Caco-2 (cell line): ENCODE results near the gene SLC2A4. TPM values are rescaled to one million over a fixed set of nuclear protein-coding genes. Genes with fewer than 3 reads are reported as not detected.

Experiments used
- BruUV-seq: library from RNA; stranded (reverse); fragments of 400-500 nt; replicated peaks from 2 replicates; lab custom pipeline; 2021; lab: Mats Ljungman, UMichigan
- CTCF ChIA-PET: fragments of 300-600 bp; sonication (Branson Sonifier 250); formaldehyde crosslinking; loops from one replicate; lab custom pipeline; 2022; ENCODE audit warnings: antibody characterized with exemption; lab: Charles Lee
- POLR2A ChIA-PET: fragments of 300-600 bp; sonication (Branson Sonifier 250); formaldehyde crosslinking; loops from one replicate; lab custom pipeline; 2022; ENCODE audit warnings: antibody characterized with exemption; lab: Charles Lee
- DNase-seq, 2 experiments: peaks; one replicate each; pipeline versions ENCODE4 v3.0.0 to v3.0.0-alpha.2; 2020 to 2022
- H3K27me3 ChIP-seq: replicated peaks from 2 replicates; pipeline ENCODE4 v1.6.0; 2011; ENCODE audit warnings: low read length; ENCODE audit not compliant: control insufficient read depth, insufficient read depth
- H3K36me3 ChIP-seq: 2 replicates; pipeline ENCODE4 v1.5.1; 2011; ENCODE audit warnings: low read length; ENCODE audit not compliant: control insufficient read depth, insufficient read depth
- H3K4me1 ChIP-seq: fragments of 250-450 bp; sonication (Bioruptor Pico); 2 replicates; pipeline ENCODE4 v1.5.1; 2020; ENCODE audit warnings: mild to moderate bottlenecking
- H3K4me3 ChIP-seq: 2 replicates; pipeline ENCODE4 v1.5.1; 2011; ENCODE audit warnings: low read depth, mild to moderate bottlenecking, control low read depth, low read length
- H3K9me3 ChIP-seq: fragments of 250-450 bp; sonication (Bioruptor Pico); 2 replicates; pipeline ENCODE4 v1.5.1; 2020; ENCODE audit warnings: mild to moderate bottlenecking, moderate library complexity
- H3K27ac Mint-ChIP-seq: one replicate; pipeline ENCODE4 v1.8.0; 2022; ENCODE audit warnings: mixed read lengths; ENCODE audit not compliant: unreplicated experiment
- H3K27me3 Mint-ChIP-seq: one replicate; pipeline ENCODE4 v1.8.0; 2022; ENCODE audit warnings: mixed read lengths; ENCODE audit not compliant: insufficient read depth, unreplicated experiment
- H3K36me3 Mint-ChIP-seq: one replicate; pipeline ENCODE4 v1.8.0; 2022; ENCODE audit warnings: mild to moderate bottlenecking, mixed read lengths; ENCODE audit not compliant: insufficient read depth, unreplicated experiment
- H3K4me1 Mint-ChIP-seq: one replicate; pipeline ENCODE4 v1.8.0; 2022; ENCODE audit warnings: low read depth, mixed read lengths; ENCODE audit not compliant: unreplicated experiment
- H3K4me3 Mint-ChIP-seq: one replicate; pipeline ENCODE4 v1.8.0; 2022; ENCODE audit warnings: mild to moderate bottlenecking, moderate library complexity, mixed read lengths; ENCODE audit not compliant: unreplicated experiment
- H3K9me3 Mint-ChIP-seq: one replicate; pipeline ENCODE4 v1.8.0; 2022; ENCODE audit warnings: mixed read lengths; ENCODE audit not compliant: unreplicated experiment
- CTCF ChIP-seq, 2 experiments: fragments of 200-600 bp in 1 of 2; IDR thresholded peaks; 1 replicate in 1 of 2; 2 replicates in 1 of 2; pipeline versions ENCODE4 v1.5.1 to v1.8.0; 2011 to 2022; ENCODE audit warnings: antibody characterized with exemption in 1 of 2, control low read depth in 1 of 2, inconsistent platforms in 1 of 2, low read depth in 1 of 2, low read length in 1 of 2, mild to moderate bottlenecking in 1 of 2, moderate library complexity in 1 of 2; ENCODE audit not compliant: insufficient read depth in 1 of 2, severe bottlenecking in 1 of 2, unreplicated experiment in 1 of 2
- intact Hi-C: fragments of 100-400 bp; cut with micrococcal nuclease; formaldehyde crosslinking; loops from one replicate; pipeline ENCODE4 v1.10.0; 2022; ENCODE audit not compliant: unreplicated experiment
- total RNA-seq: library from RNA; stranded (reverse); gene quantifications from 2 replicates; pipeline ENCODE4 v1.2.3, GENCODE V29; 2022

SLC2A4 gene
- total RNA-seq, 1 experiment from 2014 or later: 0.88 TPM

GRCh38 chr17:7281953-7282751, 634 bp downstream of the SLC2A4 start:
- Histone ChIP-seq H3K9me3 (no peaks in the 10 kb centered on the region), H3K4me1 (peaks cover 3% of the 10 kb centered on the region; the same call in 1 of the 2 replicates), H3K4me3 (peak overlapping the region; percentile 54), H3K27me3 (no peaks in the 10 kb centered on the region), H3K36me3 (no peaks in the 10 kb centered on the region)
- Mint-ChIP-seq H3K36me3 (peaks cover 5% of the 10 kb centered on the region), H3K4me1 (peaks cover 8% of the 10 kb centered on the region), H3K27ac (peak overlapping the region; percentile 85), H3K27me3 (no peaks in the 10 kb centered on the region), H3K4me3 (peak overlapping the region; percentile 85), H3K9me3 (no peaks in the 10 kb centered on the region)
- DNase-seq: no peak
- TF ChIP-seq CTCF (IDR thresholded peaks at IDR 0.05; ENCODE audit: insufficient read depth in 1 of 2, low read depth in 1 of 2, low read length in 1 of 2, severe bottlenecking in 1 of 2, unreplicated experiment in 1 of 2): no peak
- ChIA-PET CTCF (interaction anchor here (0.8 to 1.4 kb wide), 2 partner anchors 12 to 21 kb away, joined by 4 to 6 read pairs; no protein-coding TSS in a partner anchor), POLR2A (interaction anchor here (1.5 kb wide), 1 partner anchor 122 kb away, joined by 3 read pairs; the partner anchor contains the start of gene TMEM256)
- intact Hi-C loops: loop anchor here (1.0 kb wide), 1 partner anchor 12 kb away; the partner anchor contains the start of gene YBX2
- TSS peak; percentile 35 for BruUV-seq

- ChIA-PET CTCF (interaction anchor here (1.1 kb wide), 1 partner anchor 14 kb away, joined by 3 read pairs; no protein-coding TSS in a partner anchor), POLR2A (interaction anchor here (0.6 kb wide), 1 partner anchor 31 kb away, joined by 3 read pairs; no protein-coding TSS in a partner anchor)
- H3K4me1 Mint-ChIP-seq: peaks cover 8% of the 10 kb centered on the region
- TF ChIP-seq CTCF (IDR thresholded peaks at IDR 0.05; ENCODE audit: insufficient read depth in 1 of 2, low read depth in 1 of 2, low read length in 1 of 2, severe bottlenecking in 1 of 2, unreplicated experiment in 1 of 2): no peak
- H3K27ac Mint-ChIP-seq: no peak overlapping the region
- BruUV-seq: no TSS peak
- H3K4me3 Mint-ChIP-seq: no peak overlapping the region
- no peaks in the 10 kb centered on the region for H3K27me3 Mint-ChIP-seq
- H3K36me3 ChIP-seq: no peaks in the 10 kb centered on the region
- H3K4me1 ChIP-seq: peaks cover 3% of the 10 kb centered on the region; the same call in 1 of the 2 replicates
- intact Hi-C loops: no loop called here
- H3K27me3 ChIP-seq: no peaks in the 10 kb centered on the region
- H3K4me3 ChIP-seq: no peak overlapping the region
- no peaks in the 10 kb centered on the region for H3K9me3 ChIP-seq
- DNase-seq: no peak
- no peaks in the 10 kb centered on the region for H3K9me3 Mint-ChIP-seq
- H3K36me3 Mint-ChIP-seq: peaks cover 5% of the 10 kb centered on the region
Measured at GRCh38 chr17:7282752-7283321, 1.3 kb downstream of the SLC2A4 start.

- TF ChIP-seq CTCF (IDR thresholded peaks at IDR 0.05; ENCODE audit: insufficient read depth in 1 of 2, low read depth in 1 of 2, low read length in 1 of 2, severe bottlenecking in 1 of 2, unreplicated experiment in 1 of 2): no peak
- no peaks in the 10 kb centered on the region for H3K9me3 ChIP-seq
- no peak overlapping the region for H3K4me3 ChIP-seq
- H3K36me3 Mint-ChIP-seq: peaks cover 5% of the 10 kb centered on the region
- intact Hi-C loops: no loop called here
- H3K27ac Mint-ChIP-seq: no peak overlapping the region
- H3K4me3 Mint-ChIP-seq: no peak overlapping the region
- no peaks in the 10 kb centered on the region for H3K9me3 Mint-ChIP-seq
- no peaks in the 10 kb centered on the region for H3K27me3 ChIP-seq
- ChIA-PET CTCF (interaction anchor here (1.1 kb wide), 1 partner anchor 13 kb away, joined by 3 read pairs; no protein-coding TSS in a partner anchor), POLR2A (interaction anchor here (0.6 kb wide), 1 partner anchor 30 kb away, joined by 3 read pairs; no protein-coding TSS in a partner anchor)
- H3K4me1 ChIP-seq: peaks cover 3% of the 10 kb centered on the region; the same call in 1 of the 2 replicates
- H3K27me3 Mint-ChIP-seq: no peaks in the 10 kb centered on the region
- DNase-seq: no peak
- no TSS peak for BruUV-seq
- H3K36me3 ChIP-seq: no peaks in the 10 kb centered on the region
- H3K4me1 Mint-ChIP-seq: peaks cover 8% of the 10 kb centered on the region
Measured at GRCh38 chr17:7283471-7284216, 2.1 kb downstream of the SLC2A4 start.
